Kidney (tissue), 14 donors: Measurements from ENCODE around the gene CERK. TPM values are rescaled to one million over a fixed set of nuclear protein-coding genes. Genes with fewer than 3 reads are reported as not detected.

ENCODE experiments used
- DNase-seq, 5 donors: peaks; one replicate each; pipeline ENCODE4 v3.0.0-alpha.2; 2013 to 2020
- FAIRE-seq: peaks from 2 replicates; lab custom pipeline; 2012; peaks lifted over from hg19 to GRCh38; lab: Jason Lieb, UNC
- H3K27ac ChIP-seq, 2 donors: one replicate each; pipeline ENCODE4 v1.7.0; 2013; ENCODE audit warnings: low read depth in 2 of 2, low read length in 2 of 2, inconsistent platforms in 1 of 2
- H3K27me3 ChIP-seq: one replicate; pipeline ENCODE4 v1.7.1; 2013; ENCODE audit warnings: low read length, inconsistent platforms; ENCODE audit not compliant: control insufficient read depth, insufficient read depth
- H3K36me3 ChIP-seq, 3 donors: one replicate each; pipeline versions ENCODE4 v1.7.0 to v1.7.1; 2013; ENCODE audit warnings: low read length in 3 of 3, control low read depth in 1 of 3, inconsistent platforms in 1 of 3; ENCODE audit not compliant: insufficient read depth in 3 of 3, control insufficient read depth in 2 of 3
- H3K4me1 ChIP-seq, 3 donors: one replicate each; pipeline versions ENCODE4 v1.7.0 to v1.7.1; 2013; ENCODE audit warnings: low read length in 3 of 3, inconsistent platforms in 1 of 3, low read depth in 1 of 3; ENCODE audit not compliant: control insufficient read depth in 2 of 3, insufficient read depth in 2 of 3
- H3K4me3 ChIP-seq, 3 donors: one replicate each; pipeline versions ENCODE4 v1.7.0 to v1.8.1; 2013; ENCODE audit warnings: low read length in 3 of 3, control low read depth in 1 of 3, inconsistent platforms in 1 of 3
- H3K9ac ChIP-seq, 3 donors: one replicate each; pipeline versions ENCODE4 v1.7.0 to v1.7.1; 2013; ENCODE audit warnings: low read length in 3 of 3, control low read depth in 1 of 3, inconsistent platforms in 1 of 3
- H3K9me3 ChIP-seq, 3 donors: one replicate each; pipeline versions ENCODE4 v1.7.0 to v1.7.1; 2013; ENCODE audit warnings: low read length in 3 of 3, control low read depth in 1 of 3, inconsistent platforms in 1 of 3; ENCODE audit not compliant: control insufficient read depth in 2 of 3, insufficient read depth in 1 of 3
- CTCF ChIP-seq: IDR thresholded peaks from 3 replicates; pipeline ENCODE4 v1.5.1; 2012; ENCODE audit warnings: mild to moderate bottlenecking, moderate library complexity, borderline replicate concordance; ENCODE audit not compliant: insufficient read depth; ENCODE audit errors: extremely low read depth
- intact Hi-C: fragments of 100-400 bp; cut with DNase I; formaldehyde crosslinking; loops from one replicate; pipeline ENCODE4 v1.11.1; 2022
- polyA plus RNA-seq: library from polyadenylated mRNA; stranded (reverse); fragments of 350-450 nt; fragmentation: Illumina TruSeq; extraction: RNeasy Lipid Tissue Mini Kit (QIAGEN cat#74804); gene quantifications from one replicate; pipeline ENCODE4 v1.2.3, GENCODE V29; 2014; ENCODE audit warnings: low read depth, low replicate concordance; ENCODE audit not compliant: insufficient read depth
- total RNA-seq: library from RNA; stranded (reverse); fragmentation: NEBNext Ultra II Directional; extraction: Animal tissue kit (Norgen Biotek cat#: 25700); gene quantifications from one replicate; pipeline ENCODE4 v1.2.1, GENCODE V29; 2021
- donor health status: control.
- donor health status: control.
- donor health status: control.
- donor health status: control.
- donor health status: control.
- donor health status: DM: yes; HTN: yes; CAD: no.
- donor health status: Normal renal cell carcinoma (clear cell type).

The CERK gene
- total and polyA plus RNA-seq, 2 donors from 2014 or later, result 21.6 to 28.2 TPM

DNA sequence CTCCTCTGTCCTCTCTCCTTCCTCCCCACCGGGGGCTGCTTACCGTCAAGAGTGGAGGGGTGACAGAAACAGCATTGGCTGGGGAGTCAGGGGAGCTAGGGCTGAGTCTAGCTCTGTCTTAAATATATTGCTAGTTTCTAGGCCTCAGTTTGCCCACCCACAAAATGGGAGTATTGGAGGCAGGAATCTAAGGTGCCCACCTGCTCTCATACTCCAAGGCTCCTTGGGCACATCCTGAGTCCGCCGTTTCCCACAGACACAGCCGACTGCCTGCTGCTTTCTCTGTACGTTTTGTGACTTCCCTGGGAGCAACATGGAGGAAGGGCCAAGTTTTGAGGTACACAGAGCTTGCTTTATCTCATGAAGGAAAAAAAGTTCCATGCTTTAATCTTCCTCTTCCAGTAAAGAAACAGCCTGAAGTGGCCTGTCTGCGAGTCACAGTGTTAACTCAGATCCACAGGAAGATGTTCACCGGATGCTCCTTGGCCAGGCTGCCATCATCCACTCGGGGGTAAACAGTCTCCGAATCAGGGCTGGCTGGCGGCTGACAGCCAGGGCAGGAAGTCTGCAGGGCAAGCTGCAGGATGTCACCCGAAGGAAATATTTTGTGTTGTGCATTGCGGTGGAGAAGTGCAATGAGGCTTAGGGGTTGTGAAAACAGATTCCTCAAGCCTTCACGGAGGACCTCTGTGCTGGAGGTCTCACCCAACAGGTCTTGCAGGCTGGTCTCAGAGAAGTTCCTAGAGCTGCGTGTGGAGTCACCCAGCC lies 11.0 kb upstream of the CERK start:
- Histone ChIP-seq H3K27me3 (no peaks in the 10 kb centered on the region), H3K4me1 (peaks cover 0 to 35% (median 34%) of the 10 kb centered on the region in 3 donors), H3K27ac (peak overlapping the region in 1 of 2 donors; percentile 43), H3K9me3 (no peaks in the 10 kb centered on the region), H3K4me3 (no peak overlapping the region), H3K36me3 (no peaks in the 10 kb centered on the region), H3K9ac (no peak overlapping the region)
- FAIRE-seq (no peak), DNase-seq (peak in 3 of 5 donors; percentile 24 to 79 (median 51))
- TF ChIP-seq CTCF, result no peak
- intact Hi-C loops, result no loop called here

- peak in 1 of 5 donors; percentile 68 for DNase-seq
Measured at GRCh38 chr22:46748206-46748907, 10.3 kb upstream of the CERK start.

GRCh38 chr22:46747646-46748045 lies 9.6 kb upstream of the CERK start:
- H3K27me3 ChIP-seq, result no peaks in the 10 kb centered on the region
- no peak overlapping the region for H3K27ac ChIP-seq
- H3K4me3 ChIP-seq, result no peak overlapping the region
- peaks cover 0 to 25% (median 22%) of the 10 kb centered on the region in 3 donors for H3K4me1 ChIP-seq
- TF ChIP-seq CTCF, result no peak
- FAIRE-seq (no peak), DNase-seq (peak in 1 of 5 donors; percentile 37)
- no peak overlapping the region for H3K9ac ChIP-seq
- intact Hi-C loops, result no loop called here
- no peaks in the 10 kb centered on the region for H3K9me3 ChIP-seq
- no peaks in the 10 kb centered on the region for H3K36me3 ChIP-seq

More at GRCh38 chr22:46748206-46748907, 10.3 kb upstream of the CERK start:
- intact Hi-C loops, result no loop called here
- TF ChIP-seq CTCF, result no peak
- Histone ChIP-seq H3K36me3 (no peaks in the 10 kb centered on the region), H3K4me3 (no peak overlapping the region), H3K27ac (peak overlapping the region in 1 of 2 donors; percentile 43), H3K4me1 (peaks cover 0 to 28% (median 27%) of the 10 kb centered on the region in 3 donors), H3K9ac (no peak overlapping the region), H3K9me3 (no peaks in the 10 kb centered on the region), H3K27me3 (no peaks in the 10 kb centered on the region)
- no peak for FAIRE-seq
